Lower leg skin (tissue), 4 donors: ENCODE data around the gene CADM4. TPM values are rescaled to one million over a fixed set of nuclear protein-coding genes. Genes with fewer than 3 reads are reported as not detected.

ENCODE experiments used
- DNase-seq, 2 donors: peaks; one replicate each; pipeline ENCODE4 v3.0.0-alpha.2; 2019; ENCODE audit warnings: low spot score in 2 of 2
- H3K4me3 ChIP-seq: fragments of 200-600 bp; sonication (generic); 2 replicates; pipeline ENCODE4 v1.5.1; 2017; ENCODE audit warnings: mild to moderate bottlenecking, low read depth; ENCODE audit not compliant: poor library complexity, severe bottlenecking
- POLR2A ChIP-seq, 2 donors: fragments of 450-650 bp; IDR thresholded peaks; one replicate each; pipeline ENCODE4 v1.6.1; 2016 to 2017; ENCODE audit warnings: antibody characterized with exemption in 2 of 2, mild to moderate bottlenecking in 1 of 2, moderate library complexity in 1 of 2
- WGBS, 2 donors: methylation state at CpG; one replicate each; pipeline ENCODE4 v1.1.5; 2018; 5-methylcytosine and 5-hydroxymethylcytosine counted together
- intact Hi-C: fragments of 100-400 bp; cut with DNase I; formaldehyde crosslinking; loops from one replicate; pipeline ENCODE4 v1.15.0; 2023; ENCODE audit warnings: low total_unique reads
- total RNA-seq, 4 donors: library from RNA; depleted of rRNA; stranded (reverse); fragments of >200 nt; gene quantifications; one replicate each; pipeline ENCODE4 v1.1.0, GENCODE V29; 2016
- TF ChIP-seq, protein P1 (sequence below), 3 donors: fragments of 450-650 bp; IDR thresholded peaks; one replicate each; pipeline ENCODE4 v1.5.1; 2016; ENCODE audit warnings: antibody characterized with exemption in 3 of 3, mild to moderate bottlenecking in 3 of 3, moderate library complexity in 2 of 3

CADM4 gene, protein sequence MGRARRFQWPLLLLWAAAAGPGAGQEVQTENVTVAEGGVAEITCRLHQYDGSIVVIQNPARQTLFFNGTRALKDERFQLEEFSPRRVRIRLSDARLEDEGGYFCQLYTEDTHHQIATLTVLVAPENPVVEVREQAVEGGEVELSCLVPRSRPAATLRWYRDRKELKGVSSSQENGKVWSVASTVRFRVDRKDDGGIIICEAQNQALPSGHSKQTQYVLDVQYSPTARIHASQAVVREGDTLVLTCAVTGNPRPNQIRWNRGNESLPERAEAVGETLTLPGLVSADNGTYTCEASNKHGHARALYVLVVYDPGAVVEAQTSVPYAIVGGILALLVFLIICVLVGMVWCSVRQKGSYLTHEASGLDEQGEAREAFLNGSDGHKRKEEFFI
- 10 to 100 TPM; 22.3 to 56.0 (median 29.6) TPM for total RNA-seq

- WGBS, 2 donors, result 1% methylated on average over 47 to 59 of the region's 110 CpGs
Measured at GRCh38 chr19:43639519-43640423, at the start of gene CADM4. Gene CADM4 (minus strand): TSS chr19:43639850. CDS start chr19:43639790, 60 bp downstream.

GRCh38 chr19:43688059-43688701 is 48.5 kb upstream of the CADM4 start:
- intact Hi-C loops, result no loop called here
- no peak for DNase-seq
- 88 to 90% methylated on average over 10 of the region's 10 CpGs for WGBS, 2 donors
- H3K4me3 ChIP-seq, result no peak overlapping the region
- no peak for TF ChIP-seq POLR2A (IDR thresholded peaks at IDR 0.05)
- TF ChIP-seq, protein P1, sequence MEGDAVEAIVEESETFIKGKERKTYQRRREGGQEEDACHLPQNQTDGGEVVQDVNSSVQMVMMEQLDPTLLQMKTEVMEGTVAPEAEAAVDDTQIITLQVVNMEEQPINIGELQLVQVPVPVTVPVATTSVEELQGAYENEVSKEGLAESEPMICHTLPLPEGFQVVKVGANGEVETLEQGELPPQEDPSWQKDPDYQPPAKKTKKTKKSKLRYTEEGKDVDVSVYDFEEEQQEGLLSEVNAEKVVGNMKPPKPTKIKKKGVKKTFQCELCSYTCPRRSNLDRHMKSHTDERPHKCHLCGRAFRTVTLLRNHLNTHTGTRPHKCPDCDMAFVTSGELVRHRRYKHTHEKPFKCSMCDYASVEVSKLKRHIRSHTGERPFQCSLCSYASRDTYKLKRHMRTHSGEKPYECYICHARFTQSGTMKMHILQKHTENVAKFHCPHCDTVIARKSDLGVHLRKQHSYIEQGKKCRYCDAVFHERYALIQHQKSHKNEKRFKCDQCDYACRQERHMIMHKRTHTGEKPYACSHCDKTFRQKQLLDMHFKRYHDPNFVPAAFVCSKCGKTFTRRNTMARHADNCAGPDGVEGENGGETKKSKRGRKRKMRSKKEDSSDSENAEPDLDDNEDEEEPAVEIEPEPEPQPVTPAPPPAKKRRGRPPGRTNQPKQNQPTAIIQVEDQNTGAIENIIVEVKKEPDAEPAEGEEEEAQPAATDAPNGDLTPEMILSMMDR (IDR thresholded peaks at IDR 0.05), result no peak

More at GRCh38 chr19:43639519-43640423, at the start of gene CADM4:
- TF ChIP-seq, protein P1 (IDR thresholded peaks at IDR 0.05), result no peak
- TF ChIP-seq POLR2A (IDR thresholded peaks at IDR 0.05), result no peak
- no peak for DNase-seq
- intact Hi-C loops, result no loop called here
- H3K4me3 ChIP-seq, result peak within 1 kb of the TSS; percentile 35

DNA sequence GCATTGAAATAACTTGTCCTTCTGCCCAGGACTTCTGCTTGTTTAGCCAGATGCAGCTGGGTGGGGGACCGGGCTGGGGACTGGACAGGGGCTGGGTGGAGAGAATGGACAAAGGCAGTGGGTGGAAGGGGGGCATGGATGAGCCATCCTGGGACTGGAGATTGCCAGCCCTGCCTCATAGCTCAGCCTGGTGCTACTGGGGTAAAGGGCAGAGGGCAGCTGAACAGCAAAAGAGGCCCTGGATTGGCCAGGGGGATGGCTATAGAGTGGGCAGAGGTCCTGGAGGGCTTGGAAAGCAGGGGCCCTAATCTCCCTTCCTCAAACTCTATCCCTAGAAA is 48.0 kb upstream of the CADM4 start:
- no peak for DNase-seq
- no peak overlapping the region for H3K4me3 ChIP-seq
- no peak for TF ChIP-seq POLR2A (IDR thresholded peaks at IDR 0.05)
- TF ChIP-seq, protein P1 (IDR thresholded peaks at IDR 0.05), result no peak
- WGBS, 2 donors, result 67 to 71% methylated on average over 1 of the region's 1 CpG
- intact Hi-C loops, result no loop called here

DNA sequence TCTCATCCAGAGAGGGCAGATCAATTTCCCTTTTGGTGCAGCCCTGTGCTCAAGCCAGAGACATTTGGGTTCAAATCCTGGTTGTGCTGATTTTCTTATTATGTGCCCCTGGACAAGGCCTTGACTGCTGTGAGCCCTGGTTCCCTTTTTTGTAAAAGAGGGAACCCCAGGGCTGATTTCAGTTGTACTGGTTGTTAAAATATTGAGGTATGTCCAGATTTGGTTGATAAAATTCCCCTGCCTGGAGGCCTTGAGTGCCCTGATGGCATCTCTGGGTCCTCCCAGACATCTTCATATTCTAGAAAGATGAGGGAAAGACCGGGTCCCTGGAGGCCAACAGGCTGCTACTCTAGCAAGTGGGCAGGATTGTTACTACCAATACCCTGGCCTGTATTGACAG is 44.7 kb upstream of the CADM4 start:
- TF ChIP-seq, protein P1 (IDR thresholded peaks at IDR 0.05), result no peak
- TF ChIP-seq POLR2A (IDR thresholded peaks at IDR 0.05), result no peak
- 76 to 92% methylated on average over 1 of the region's 1 CpG for WGBS, 2 donors
- intact Hi-C loops, result no loop called here
- DNase-seq, result no peak
- no peak overlapping the region for H3K4me3 ChIP-seq

- 93 to 95% methylated on average over 2 of the region's 2 CpGs for WGBS, 2 donors
- H3K4me3 ChIP-seq, result no peak overlapping the region
- intact Hi-C loops, result no loop called here
- TF ChIP-seq POLR2A (IDR thresholded peaks at IDR 0.05), result no peak
- TF ChIP-seq, protein P1 (IDR thresholded peaks at IDR 0.05), result no peak
- no peak for DNase-seq
Measured at GRCh38 chr19:43683905-43684304, 44.3 kb upstream of the CADM4 start.
